Right lobe of liver (tissue), 6 donors: Measurements from ENCODE around the gene P4HA1. TPM values are rescaled to one million over a fixed set of nuclear protein-coding genes. Genes with fewer than 3 reads are reported as not detected.

ENCODE experiments used
- ATAC-seq, 4 donors: fragments of 200-7000 bp; cut with Tn5 transposase; one replicate each; pipeline ENCODE4 v1.9.1; 2020; ENCODE audit warnings: mild to moderate bottlenecking in 4 of 4, moderate library complexity in 4 of 4
- DNase-seq, 3 donors: peaks; one replicate each; pipeline ENCODE4 v3.0.0-alpha.2; 2020
- H3K27ac ChIP-seq, 3 donors: fragments of 200-600 bp; one replicate each; pipeline ENCODE4 v1.8.0; 2022
- H3K27me3 ChIP-seq, 2 donors: fragments of 200-600 bp; one replicate each; pipeline ENCODE4 v1.8.0; 2022
- H3K36me3 ChIP-seq, 4 donors: fragments of 200-600 bp; sonication (generic) in 1 of 4; one replicate each; pipeline versions ENCODE4 v1.5.1 to v1.8.0; 2017 to 2022; ENCODE audit warnings: control low read depth in 1 of 4
- H3K4me1 ChIP-seq, 4 donors: fragments of 200-600 bp; sonication (generic) in 1 of 4; one replicate each; pipeline versions ENCODE4 v1.5.1 to v1.8.0; 2017 to 2022; ENCODE audit warnings: control low read depth in 1 of 4
- H3K4me3 ChIP-seq, 3 donors: fragments of 200-600 bp; one replicate each; pipeline ENCODE4 v1.8.0; 2022
- H3K9me3 ChIP-seq, 4 donors: fragments of 200-600 bp; sonication (generic) in 1 of 4; one replicate each; pipeline versions ENCODE4 v1.5.1 to v1.8.0; 2017 to 2022; ENCODE audit warnings: control low read depth in 1 of 4
- CTCF ChIP-seq, 4 donors: fragments of 200-600 bp in 3 of 4; fragments of 450-650 bp in 1 of 4; IDR thresholded peaks; one replicate each; pipeline versions ENCODE4 v1.5.1 to v1.8.0; 2016 to 2022; ENCODE audit warnings: antibody characterized with exemption in 4 of 4, mild to moderate bottlenecking in 2 of 4
- POLR2A ChIP-seq: fragments of 450-650 bp; IDR thresholded peaks from one replicate; pipeline ENCODE4 v1.6.1; 2017; ENCODE audit warnings: antibody characterized with exemption, mild to moderate bottlenecking
- WGBS: methylation state at CpG from one replicate; pipeline ENCODE4 v1.1.6; 2018; ENCODE audit warnings: low coverage, low lambda C conversion rate; ENCODE audit not compliant: insufficient coverage; ENCODE audit errors: missing lambda C conversion rate; 5-methylcytosine and 5-hydroxymethylcytosine counted together
- intact Hi-C, 2 donors: fragments of 100-400 bp; cut with DNase I; formaldehyde crosslinking; loops; one replicate each; pipeline versions ENCODE4 v1.11.2 to v1.14.1; 2022
- total RNA-seq, 6 experiments: library from RNA; depleted of rRNA in 2 of 6; stranded (reverse); fragments of >200 nt in 2 of 6; fragmentation: NEBNext Ultra II Directional in 3 of 6; extraction: Animal tissue kit (Norgen Biotek cat#: 25700) in 3 of 6; gene quantifications; one replicate each; pipeline versions ENCODE4 v1.1.0 to v1.2.4, GENCODE V29; 2016 to 2023
- donor health status: DM: no; HTN: yes; CAD: no.
- donor health status: DM: no; HTN: no; CAD: no.
- donor health status: DM: no; HTN: no; CAD: no.
- donor health status: DM: no; HTN: yes; CAD: no.
- donor health status: DM: no; HTN: yes; CAD: no.

Gene P4HA1
- total RNA-seq, 6 experiments from 2014 or later = 6.2 to 67.8 (median 26.2) TPM

DNA sequence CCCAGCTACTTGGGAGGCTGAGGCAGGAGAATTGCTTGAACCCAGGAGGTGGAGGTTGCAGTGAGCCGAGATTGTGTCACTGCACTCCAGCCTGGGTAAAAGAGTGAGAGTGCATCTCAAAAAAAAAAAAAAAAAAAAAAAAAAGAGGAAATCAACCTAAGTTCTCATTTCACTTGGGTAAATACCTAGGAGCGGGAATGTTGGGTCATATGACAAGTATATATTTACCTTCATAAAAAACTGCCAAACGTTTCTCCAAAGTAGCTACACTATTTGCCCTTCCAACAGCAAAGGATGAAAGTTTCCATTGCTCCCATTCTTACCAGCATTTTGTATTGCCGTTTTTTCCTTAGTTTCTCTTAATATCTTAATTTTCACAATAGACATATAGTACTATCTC, 9.8 kb downstream of the P4HA1 start:
- DNase-seq (no peak), ATAC-seq (peak; percentile 58 to 81 (median 63))
- H3K4me3 ChIP-seq = no peak overlapping the region
- H3K9me3 ChIP-seq = no peaks in the 10 kb centered on the region
- TF ChIP-seq CTCF (IDR thresholded peaks at IDR 0.05) (no peak), POLR2A (no peak)
- no peaks in the 10 kb centered on the region for H3K27me3 ChIP-seq
- peak overlapping the region in 1 of 3 donors; percentile 60 for H3K27ac ChIP-seq
- intact Hi-C loops = no loop called here
- 42% methylated on average over 2 of the region's 4 CpGs for WGBS
- H3K4me1 ChIP-seq = peaks cover 0 to 55% (median 8%) of the 10 kb centered on the region in 4 donors
- H3K36me3 ChIP-seq = no peaks in the 10 kb centered on the region

- DNase-seq (no peak), ATAC-seq (no peak)
- WGBS = 67% methylated on average over 3 of the region's 5 CpGs
- H3K4me3 ChIP-seq = no peak overlapping the region
- H3K27me3 ChIP-seq = no peaks in the 10 kb centered on the region
- H3K27ac ChIP-seq = no peak overlapping the region
- H3K4me1 ChIP-seq = peaks cover 0 to 36% (median 8%) of the 10 kb centered on the region in 4 donors
- H3K9me3 ChIP-seq = no peaks in the 10 kb centered on the region
- intact Hi-C loops = no loop called here
- no peak for TF ChIP-seq CTCF (IDR thresholded peaks at IDR 0.05)
- no peaks in the 10 kb centered on the region for H3K36me3 ChIP-seq
Measured at GRCh38 chr10:73084209-73084608, 12.5 kb downstream of the P4HA1 start.

DNA sequence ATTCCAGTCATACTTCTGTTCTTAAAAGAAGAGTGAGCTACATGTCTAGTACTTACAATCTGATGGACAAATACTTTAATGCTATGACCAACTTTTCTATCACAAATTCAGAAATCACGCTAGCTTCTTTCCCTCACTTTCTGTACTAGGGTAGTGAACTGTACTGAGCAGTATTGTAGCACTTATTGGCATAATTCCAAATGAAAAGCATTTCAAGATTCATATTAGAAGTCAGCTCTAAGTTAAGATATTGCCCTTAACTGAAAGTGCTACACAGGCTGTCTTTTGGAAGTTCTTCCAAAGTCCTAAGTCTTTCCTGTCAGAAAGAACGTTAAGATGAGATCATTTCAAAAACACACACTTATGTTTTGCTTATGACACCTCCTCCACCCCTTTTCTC, 13.4 kb downstream of the P4HA1 start:
- no peak overlapping the region for H3K4me3 ChIP-seq
- H3K27ac ChIP-seq = no peak overlapping the region
- H3K9me3 ChIP-seq = no peaks in the 10 kb centered on the region
- DNase-seq (no peak), ATAC-seq (no peak)
- WGBS = 46% methylated on average over 2 of the region's 2 CpGs
- H3K27me3 ChIP-seq = no peaks in the 10 kb centered on the region
- H3K4me1 ChIP-seq = peaks cover 0 to 26% (median 6%) of the 10 kb centered on the region in 4 donors
- intact Hi-C loops = no loop called here
- TF ChIP-seq CTCF (IDR thresholded peaks at IDR 0.05) = no peak
- no peak for TF ChIP-seq POLR2A
- H3K36me3 ChIP-seq = no peaks in the 10 kb centered on the region

- WGBS = 77% methylated on average over 3 of the region's 3 CpGs
- H3K27ac ChIP-seq = no peak overlapping the region
- no peaks in the 10 kb centered on the region for H3K36me3 ChIP-seq
- DNase-seq (no peak), ATAC-seq (no peak)
- no peaks in the 10 kb centered on the region for H3K9me3 ChIP-seq
- H3K4me3 ChIP-seq = no peak overlapping the region
- H3K4me1 ChIP-seq = peaks cover 0 to 14% (median 0%) of the 10 kb centered on the region in 4 donors
- H3K27me3 ChIP-seq = no peaks in the 10 kb centered on the region
- TF ChIP-seq CTCF (IDR thresholded peaks at IDR 0.05) = no peak
- no peak for TF ChIP-seq POLR2A
- intact Hi-C loops = no loop called here
Measured at GRCh38 chr10:73079779-73080541, 16.7 kb downstream of the P4HA1 start.
